CD8-positive, alpha-beta memory T cell (primary cell): ENCODE data around the gene MAP4K2. TPM values are rescaled to one million over a fixed set of nuclear protein-coding genes. Genes with fewer than 3 reads are reported as not detected.

ENCODE experiments used
- CTCF ChIA-PET: fragments of 350-600 bp; sonication (Branson Sonifier 250); formaldehyde crosslinking; loops from one replicate; lab custom pipeline; 2021; ENCODE audit warnings: antibody characterized with exemption; lab: Charles Lee
- POLR2A ChIA-PET: fragments of 350-600 bp; sonication (Branson Sonifier 250); formaldehyde crosslinking; loops from one replicate; lab custom pipeline; 2021; ENCODE audit warnings: antibody characterized with exemption; lab: Charles Lee
- DNase-seq, 5 donors: peaks; one replicate each; pipeline versions ENCODE4 v3.0.0 to v3.0.0-alpha.2; 2020 to 2022; ENCODE audit warnings: mixed read lengths in 1 of 5
- H3K27ac ChIP-seq: one replicate; pipeline ENCODE4 v1.7.0; 2013; ENCODE audit warnings: low read depth, mild to moderate bottlenecking, low read length, moderate library complexity
- H3K27me3 ChIP-seq: 2 replicates; pipeline ENCODE4 v1.7.0; 2013; ENCODE audit warnings: low read length, mild to moderate bottlenecking; ENCODE audit not compliant: insufficient read depth, poor library complexity, severe bottlenecking
- H3K36me3 ChIP-seq: 2 replicates; pipeline ENCODE4 v1.7.0; 2013; ENCODE audit warnings: mild to moderate bottlenecking, low read length, moderate library complexity; ENCODE audit not compliant: insufficient read depth
- H3K4me1 ChIP-seq: 2 replicates; pipeline ENCODE4 v1.7.0; 2013; ENCODE audit warnings: mild to moderate bottlenecking, low read length, moderate library complexity; ENCODE audit not compliant: insufficient read depth
- H3K4me3 ChIP-seq: 2 replicates; pipeline ENCODE4 v1.7.0; 2013; ENCODE audit warnings: mild to moderate bottlenecking, low read length
- H3K9me3 ChIP-seq: 2 replicates; pipeline ENCODE4 v1.7.0; 2013; ENCODE audit warnings: mild to moderate bottlenecking, low read length
- H3K27ac Mint-ChIP-seq, 8 donors: one replicate each; pipeline ENCODE4 v1.8.0; 2020 to 2021; ENCODE audit warnings: mixed read lengths in 8 of 8, mild to moderate bottlenecking in 6 of 8, inconsistent platforms in 3 of 8, moderate library complexity in 3 of 8
- H3K27me3 Mint-ChIP-seq, 2 donors: one replicate each; pipeline ENCODE4 v1.8.0; 2020 to 2021; ENCODE audit warnings: mixed read lengths in 2 of 2, mild to moderate bottlenecking in 1 of 2, moderate library complexity in 1 of 2
- H3K36me3 Mint-ChIP-seq, 3 donors: one replicate each; pipeline ENCODE4 v1.8.0; 2020 to 2021; ENCODE audit warnings: mixed read lengths in 3 of 3, inconsistent platforms in 1 of 3, mild to moderate bottlenecking in 1 of 3
- H3K4me1 Mint-ChIP-seq, 3 donors: one replicate each; pipeline ENCODE4 v1.8.0; 2020 to 2021; ENCODE audit warnings: mixed read lengths in 3 of 3, inconsistent platforms in 1 of 3, mild to moderate bottlenecking in 1 of 3
- H3K4me3 Mint-ChIP-seq, 7 donors: one replicate each; pipeline ENCODE4 v1.8.0; 2020 to 2021; ENCODE audit warnings: mixed read lengths in 7 of 7, mild to moderate bottlenecking in 6 of 7, moderate library complexity in 4 of 7, inconsistent platforms in 2 of 7
- H3K9me3 Mint-ChIP-seq, 5 donors: one replicate each; pipeline ENCODE4 v1.8.0; 2020 to 2022; ENCODE audit warnings: mixed read lengths in 5 of 5, mild to moderate bottlenecking in 3 of 5, moderate library complexity in 2 of 5, inconsistent platforms in 1 of 5
- polyA plus RNA-seq: library from polyadenylated mRNA; unstranded; fragments of 300-500 nt; fragmentation: Illumina TruSeq; gene quantifications from one replicate; pipeline ENCODE4 v1.2.3, GENCODE V29; 2021
- total RNA-seq, 2 experiments: library from RNA; stranded (reverse); gene quantifications; one replicate each; pipeline ENCODE4 v1.2.3, GENCODE V29; 2021

Gene MAP4K2
- total and polyA plus RNA-seq, 3 experiments from 2014 or later: 39.0 to 55.3 (median 54.8) TPM

DNA sequence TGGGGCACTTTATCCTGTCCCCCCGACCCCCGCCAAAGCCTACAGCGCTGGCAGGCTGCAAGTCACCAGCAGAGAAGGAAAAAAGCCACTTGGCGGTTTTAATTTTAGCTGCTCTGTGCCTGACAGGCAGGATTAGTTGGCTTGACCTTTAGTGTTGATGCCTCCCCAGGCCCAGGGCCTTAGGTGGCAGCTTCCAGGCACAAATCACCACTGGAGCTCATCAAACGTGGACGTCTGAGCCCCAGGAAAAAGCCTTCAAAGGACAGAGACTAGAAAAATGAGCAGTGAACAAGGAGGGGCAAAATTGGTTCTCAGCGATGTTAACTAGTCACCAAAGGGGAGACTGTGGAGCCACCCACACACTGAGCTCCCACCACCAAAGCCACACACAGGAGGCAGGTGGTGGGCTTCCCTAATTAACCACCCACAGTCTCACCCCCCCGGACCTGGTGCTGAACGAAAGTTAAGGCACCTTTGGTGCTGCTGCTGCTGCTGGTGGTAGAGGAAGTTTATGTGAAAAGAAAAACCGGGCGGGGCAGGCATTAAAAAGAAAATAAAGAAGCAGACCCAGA is 38.9 kb downstream of the MAP4K2 start:
- Histone ChIP-seq H3K9me3 (no peaks in the 10 kb centered on the region), H3K36me3 (peaks cover 36% of the 10 kb centered on the region), H3K27me3 (no peaks in the 10 kb centered on the region), H3K27ac (no peak overlapping the region), H3K4me3 (peak overlapping the region; percentile 47), H3K4me1 (peaks cover 92% of the 10 kb centered on the region)
- ChIA-PET POLR2A (interaction anchor here (0.6 to 15.8 kb wide), 8 partner anchors 8 to 479 kb away, joined by 3 to 220 read pairs (median 8); partner anchors contain the start of genes MEN1, RASGRP2 and SF1), CTCF (interaction anchor here (0.8 to 26.7 kb wide), 6 partner anchors 10 to 75 kb away, joined by 3 to 441 read pairs (median 7); partner anchors contain the start of genes RASGRP2 and SF1)
- peak overlapping the region; percentile 74 to 84 (median 79) for H3K4me3 Mint-ChIP-seq
- H3K36me3 Mint-ChIP-seq: peaks cover 16 to 73% (median 33%) of the 10 kb centered on the region in 3 donors
- peaks cover 85 to 95% (median 90%) of the 10 kb centered on the region in 3 donors for H3K4me1 Mint-ChIP-seq
- H3K27me3 Mint-ChIP-seq: peaks cover 0 to 6% of the 10 kb centered on the region in 2 donors
- DNase-seq: peak; percentile 55 to 89 (median 84)
- H3K27ac Mint-ChIP-seq: peak overlapping the region; percentile 77 to 97 (median 90)
- H3K9me3 Mint-ChIP-seq: no peaks in the 10 kb centered on the region

DNA sequence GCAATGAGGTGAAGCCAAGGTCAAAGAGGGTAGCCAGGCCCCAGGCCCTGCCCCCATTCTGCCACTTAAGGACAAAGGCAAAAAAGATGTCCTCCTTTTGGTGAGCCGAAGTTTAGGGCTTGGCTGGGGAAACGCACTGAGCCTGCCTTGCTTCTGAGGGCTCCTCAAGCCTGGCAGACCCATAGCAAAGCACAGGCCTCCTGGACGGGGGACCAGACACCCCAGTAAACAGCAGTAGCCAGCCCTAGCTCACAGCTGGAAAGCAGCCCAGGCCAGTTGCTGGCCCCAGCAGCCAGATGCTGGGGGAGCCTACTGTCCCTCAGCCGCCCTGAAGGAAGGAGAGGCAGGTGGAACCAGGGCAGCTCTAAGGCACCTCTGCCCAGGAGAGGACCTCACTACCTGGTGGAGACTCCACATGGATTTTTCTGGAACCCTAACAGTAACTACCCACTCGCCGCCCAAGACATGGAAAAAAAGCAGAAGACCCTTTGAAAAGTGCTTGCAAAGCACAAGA is 39.4 kb downstream of the MAP4K2 start:
- Mint-ChIP-seq H3K9me3 (no peaks in the 10 kb centered on the region), H3K36me3 (peaks cover 14 to 68% (median 32%) of the 10 kb centered on the region in 3 donors), H3K27ac (peak overlapping the region; percentile 84 to 97 (median 90)), H3K4me3 (peak overlapping the region; percentile 74 to 84 (median 79)), H3K27me3 (peaks cover 0 to 6% of the 10 kb centered on the region in 2 donors), H3K4me1 (peaks cover 82 to 92% (median 87%) of the 10 kb centered on the region in 3 donors)
- DNase-seq: peak in 2 of 5 donors; percentile 48 to 54
- H3K9me3 ChIP-seq: no peaks in the 10 kb centered on the region
- ChIA-PET CTCF (interaction anchor here (0.8 to 26.7 kb wide), 7 partner anchors 9 to 75 kb away, joined by 3 to 441 read pairs (median 7); partner anchors contain the start of genes RASGRP2 and SF1), POLR2A (interaction anchor here (0.7 to 15.8 kb wide), 7 partner anchors 8 to 47 kb away, joined by 3 to 220 read pairs (median 9); partner anchors contain the start of genes MEN1, RASGRP2 and SF1)
- H3K4me1 ChIP-seq: peaks cover 89% of the 10 kb centered on the region
- H3K27ac ChIP-seq: no peak overlapping the region
- H3K36me3 ChIP-seq: peaks cover 31% of the 10 kb centered on the region
- no peaks in the 10 kb centered on the region for H3K27me3 ChIP-seq
- H3K4me3 ChIP-seq: peak overlapping the region; percentile 47

- Mint-ChIP-seq H3K36me3 (peaks cover 14 to 61% (median 27%) of the 10 kb centered on the region in 3 donors), H3K4me1 (peaks cover 76 to 85% (median 80%) of the 10 kb centered on the region in 3 donors), H3K27ac (peak overlapping the region; percentile 84 to 98 (median 90)), H3K4me3 (peak overlapping the region; percentile 74 to 84 (median 79)), H3K27me3 (peaks cover 0 to 6% of the 10 kb centered on the region in 2 donors), H3K9me3 (no peaks in the 10 kb centered on the region)
- no peaks in the 10 kb centered on the region for H3K27me3 ChIP-seq
- H3K36me3 ChIP-seq: peaks cover 24% of the 10 kb centered on the region
- DNase-seq: peak in 2 of 5 donors; percentile 44 to 52
- H3K4me3 ChIP-seq: no peak overlapping the region
- H3K4me1 ChIP-seq: peaks cover 82% of the 10 kb centered on the region
- ChIA-PET POLR2A (interaction anchor here (1.0 to 15.8 kb wide), 7 partner anchors 9 to 48 kb away, joined by 3 to 220 read pairs (median 9); partner anchors contain the start of genes MEN1, RASGRP2 and SF1), CTCF (interaction anchor here (1.2 to 26.7 kb wide), 4 partner anchors 9 to 74 kb away, joined by 3 to 441 read pairs (median 6); partner anchors contain the start of gene RASGRP2)
- no peak overlapping the region for H3K27ac ChIP-seq
- no peaks in the 10 kb centered on the region for H3K9me3 ChIP-seq
These were observed 40.1 kb downstream of the MAP4K2 start for GRCh38 chr11:64762674-64763525.

DNA sequence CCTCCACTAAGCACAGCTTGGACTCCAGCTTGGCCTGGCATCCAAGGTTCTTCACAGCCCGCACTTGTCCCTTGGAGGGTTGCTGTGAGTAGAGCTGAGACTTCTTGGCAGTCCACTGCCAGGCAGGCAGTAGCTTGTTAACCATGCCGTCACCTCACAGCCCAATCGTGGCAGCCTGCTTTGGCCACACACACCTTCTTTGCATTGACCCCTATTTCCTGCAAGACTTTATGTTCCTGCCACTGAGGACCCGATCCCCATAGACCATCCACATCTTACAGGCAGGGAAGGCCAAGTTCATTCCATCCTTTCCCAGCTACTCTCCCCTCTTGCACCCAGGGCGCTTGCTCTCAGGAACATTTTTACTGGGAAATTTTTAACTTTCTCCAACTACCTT is 40.7 kb downstream of the MAP4K2 start:
- Mint-ChIP-seq H3K27ac (peak overlapping the region; percentile 84 to 98 (median 90)), H3K4me3 (peak overlapping the region; percentile 74 to 84 (median 79)), H3K36me3 (peaks cover 9 to 57% (median 26%) of the 10 kb centered on the region in 3 donors), H3K4me1 (peaks cover 72 to 81% (median 74%) of the 10 kb centered on the region in 3 donors), H3K27me3 (peaks cover 0 to 3% of the 10 kb centered on the region in 2 donors), H3K9me3 (no peaks in the 10 kb centered on the region)
- no peak overlapping the region for H3K4me3 ChIP-seq
- H3K4me1 ChIP-seq: peaks cover 76% of the 10 kb centered on the region
- no peak overlapping the region for H3K27ac ChIP-seq
- ChIA-PET POLR2A (interaction anchor here (1.1 to 15.8 kb wide), 4 partner anchors 9 to 18 kb away, joined by 4 to 220 read pairs (median 25); partner anchors contain the start of genes RASGRP2 and SF1), CTCF (interaction anchor here (1.2 to 26.7 kb wide), 3 partner anchors 10 to 74 kb away, joined by 3 to 441 read pairs (median 4); partner anchors contain the start of gene RASGRP2)
- no peaks in the 10 kb centered on the region for H3K27me3 ChIP-seq
- H3K9me3 ChIP-seq: no peaks in the 10 kb centered on the region
- peak in 1 of 5 donors; percentile 42 for DNase-seq
- H3K36me3 ChIP-seq: peaks cover 18% of the 10 kb centered on the region

- H3K9me3 ChIP-seq: no peaks in the 10 kb centered on the region
- Mint-ChIP-seq H3K36me3 (peaks cover 9 to 48% (median 19%) of the 10 kb centered on the region in 3 donors), H3K4me1 (peaks cover 63 to 71% (median 64%) of the 10 kb centered on the region in 3 donors), H3K27ac (peak overlapping the region; percentile 63 to 97 (median 84)), H3K4me3 (peak overlapping the region; percentile 7 to 74 (median 47)), H3K27me3 (peaks cover 0 to 3% of the 10 kb centered on the region in 2 donors), H3K9me3 (no peaks in the 10 kb centered on the region)
- H3K36me3 ChIP-seq: peaks cover 10% of the 10 kb centered on the region
- H3K27me3 ChIP-seq: no peaks in the 10 kb centered on the region
- peak overlapping the region; percentile 42 for H3K4me3 ChIP-seq
- DNase-seq: peak in 1 of 5 donors; percentile 40
- CTCF ChIA-PET: interaction anchor here (1.4 to 26.7 kb wide), 6 partner anchors 10 to 72 kb away, joined by 4 to 441 read pairs (median 5); partner anchors contain the start of genes RASGRP2 and SF1
- POLR2A ChIA-PET: interaction anchor here (0.6 to 15.8 kb wide), 6 partner anchors 14 to 74 kb away, joined by 3 to 220 read pairs (median 8); partner anchors contain the start of genes RASGRP2 and SF1
- H3K4me1 ChIP-seq: peaks cover 67% of the 10 kb centered on the region
- H3K27ac ChIP-seq: peak overlapping the region; percentile 12
These were observed 42.1 kb downstream of the MAP4K2 start for GRCh38 chr11:64760759-64761420.

GRCh38 chr11:64759722-64760719 is 43.0 kb downstream of the MAP4K2 start, which contains the start of gene PYGM:
Gene PYGM, minus strand, starts transcription at chr11:64759974. Its CDS starts 76 bp downstream, at chr11:64759898.
- H3K27me3 Mint-ChIP-seq: peaks cover 0 to 3% of the 10 kb centered on the region in 2 donors
- H3K4me1 Mint-ChIP-seq: peaks cover 55 to 66% (median 58%) of the 10 kb centered on the region in 3 donors
- peak within 1 kb of the TSS; percentile 63 to 97 (median 84) for H3K27ac Mint-ChIP-seq
- H3K4me3 Mint-ChIP-seq: peak within 1 kb of the TSS in 6 of 7 donors; percentile 7 to 79 (median 50)
- ChIA-PET POLR2A (interaction anchor here (0.7 to 15.8 kb wide), 5 partner anchors 15 to 74 kb away, joined by 3 to 220 read pairs (median 13); partner anchors contain the start of genes RASGRP2 and SF1), CTCF (interaction anchor here (0.7 to 26.7 kb wide), 7 partner anchors 8 to 71 kb away, joined by 3 to 441 read pairs (median 5); partner anchors contain the start of genes RASGRP2 and SF1)
- H3K36me3 Mint-ChIP-seq: peaks cover 5 to 40% (median 18%) of the 10 kb centered on the region in 3 donors
- Histone ChIP-seq H3K27ac (peak within 1 kb of the TSS; percentile 12), H3K27me3 (no peaks in the 10 kb centered on the region), H3K4me1 (peaks cover 61% of the 10 kb centered on the region), H3K4me3 (peak within 1 kb of the TSS; percentile 42), H3K9me3 (no peaks in the 10 kb centered on the region), H3K36me3 (peaks cover 6% of the 10 kb centered on the region)
- H3K9me3 Mint-ChIP-seq: no peaks in the 10 kb centered on the region
- DNase-seq: peak in 1 of 5 donors; percentile 39
